GM21619 (cell line): ENCODE measurements around the gene ARID5B.
"Not testable (repeated sequence)": the region's sequence is repeated elsewhere in the genome, so short reads cannot be mapped to it uniquely, and the experiment has no call there.

Source experiments
- ATAC-seq: cut with Tn5 transposase; IDR thresholded peaks from one replicate; pipeline ENCODE4 v1.9.1; 2021; ENCODE audit not compliant: unreplicated experiment

Gene ARID5B

GRCh38 chr10:62025901-62026879 lies 124.7 kb downstream of the ARID5B start:
- no peak for ATAC-seq

GRCh38 chr10:62027841-62028501 lies 126.5 kb downstream of the ARID5B start:
- no peak for ATAC-seq

- not testable (repeated sequence) for ATAC-seq
These were observed 127.0 kb downstream of the ARID5B start for GRCh38 chr10:62028502-62028842.

- ATAC-seq, result no peak
These were observed 127.9 kb downstream of the ARID5B start for GRCh38 chr10:62029401-62029800.

- ATAC-seq, result no peak
These were observed 130.0 kb downstream of the ARID5B start for GRCh38 chr10:62031507-62031906.

- no peak for ATAC-seq
These were observed 131.6 kb downstream of the ARID5B start for GRCh38 chr10:62033125-62033524.

GRCh38 chr10:62034096-62034640 lies 132.7 kb downstream of the ARID5B start:
- no peak for ATAC-seq

- ATAC-seq, result no peak
These were observed 134.9 kb downstream of the ARID5B start for GRCh38 chr10:62036186-62037081.

- ATAC-seq, result no peak
These were observed 135.8 kb downstream of the ARID5B start for GRCh38 chr10:62037166-62037831.

- no peak for ATAC-seq
These were observed 136.6 kb downstream of the ARID5B start for GRCh38 chr10:62037890-62038608.

- peak; percentile 56 for ATAC-seq
These were observed 137.2 kb downstream of the ARID5B start for GRCh38 chr10:62038609-62039190.

- no peak for ATAC-seq
These were observed 138.5 kb downstream of the ARID5B start for GRCh38 chr10:62039954-62040353.

- no peak for ATAC-seq
These were observed 139.4 kb downstream of the ARID5B start for GRCh38 chr10:62040881-62041280.

- no peak for ATAC-seq
These were observed 142.0 kb downstream of the ARID5B start for GRCh38 chr10:62043421-62044021.

- no peak for ATAC-seq
These were observed 143.1 kb downstream of the ARID5B start for GRCh38 chr10:62044566-62044965.

- no peak for ATAC-seq
These were observed 144.4 kb downstream of the ARID5B start for GRCh38 chr10:62045765-62046521.

GRCh38 chr10:62046522-62047227 lies 145.2 kb downstream of the ARID5B start:
- peak; percentile 39 for ATAC-seq
